OCI-LY1 (cell line): ENCODE results near the gene SLC4A11.
"Not testable (repeated sequence)": the region's sequence is repeated elsewhere in the genome, so short reads cannot be mapped to it uniquely, and the experiment has no call there.

ENCODE experiments used
- H2AFZ ChIP-seq: fragments of 200-600 bp; sonication (generic), shearing (Covaris generic); 2 replicates; pipeline ENCODE4 v1.6.0; 2014; ENCODE audit warnings: antibody characterized with exemption, mild to moderate bottlenecking, low read length
- H3F3A ChIP-seq: fragments of 200-600 bp; sonication (generic), shearing (Covaris generic); 2 replicates; pipeline ENCODE4 v1.6.0; 2014; ENCODE audit warnings: mild to moderate bottlenecking, antibody characterized with exemption, low read length, moderate library complexity; ENCODE audit not compliant: insufficient read depth
- H3K27ac ChIP-seq: fragments of 200-600 bp; sonication (generic); 2 replicates; pipeline ENCODE4 v1.5.1; 2014; ENCODE audit warnings: low read length, mixed run types, mild to moderate bottlenecking, low read depth; ENCODE audit not compliant: poor library complexity, severe bottlenecking
- H3K27me3 ChIP-seq: fragments of 200-600 bp; sonication (generic); 2 replicates; pipeline ENCODE4 v1.6.0; 2014; ENCODE audit warnings: antibody characterized with exemption, mild to moderate bottlenecking, low read length, moderate library complexity; ENCODE audit not compliant: insufficient read depth
- H3K36me3 ChIP-seq: fragments of 200-600 bp; sonication (generic); 2 replicates; pipeline ENCODE4 v1.6.1; 2014; ENCODE audit warnings: mild to moderate bottlenecking, antibody characterized with exemption, low read length, moderate library complexity, mixed read lengths; ENCODE audit not compliant: insufficient read depth
- H3K4me1 ChIP-seq: fragments of 200-600 bp; sonication (generic); 2 replicates; pipeline ENCODE4 v1.5.1; 2014; ENCODE audit warnings: mild to moderate bottlenecking, low read length, moderate library complexity; ENCODE audit not compliant: insufficient read depth, severe bottlenecking
- H3K4me2 ChIP-seq: fragments of 200-600 bp; sonication (generic), shearing (Covaris generic); 2 replicates; pipeline ENCODE4 v1.6.1; 2014; ENCODE audit warnings: low read length
- H3K4me3 ChIP-seq: fragments of 200-600 bp; sonication (generic); 2 replicates; pipeline ENCODE4 v1.5.1; 2014; ENCODE audit warnings: low read length, low read depth, mild to moderate bottlenecking, mixed read lengths; ENCODE audit not compliant: poor library complexity, severe bottlenecking
- H3K79me2 ChIP-seq: fragments of 200-600 bp; shearing (Covaris generic); 2 replicates; pipeline ENCODE4 v1.6.1; 2016; ENCODE audit warnings: mixed run types, low read length, mixed read lengths; ENCODE audit not compliant: insufficient read depth
- H3K9ac ChIP-seq: fragments of 200-600 bp; sonication (generic), shearing (Covaris generic); 2 replicates; pipeline ENCODE4 v1.6.1; 2014; ENCODE audit warnings: mild to moderate bottlenecking, low read length, mixed read lengths
- H3K9me2 ChIP-seq: fragments of 200-600 bp; sonication (generic), shearing (Covaris generic); 2 replicates; pipeline ENCODE4 v1.6.1; 2014; ENCODE audit warnings: low read depth, mild to moderate bottlenecking, low read length, mixed read lengths
- H3K9me3 ChIP-seq: fragments of 200-600 bp; shearing (Covaris generic); 2 replicates; pipeline ENCODE4 v1.6.1; 2014; ENCODE audit warnings: low read length, mixed read lengths
- H4K20me1 ChIP-seq: fragments of 200-600 bp; sonication (generic), shearing (Covaris generic); 2 replicates; pipeline ENCODE4 v1.6.0; 2016; ENCODE audit warnings: mild to moderate bottlenecking, low read length; ENCODE audit not compliant: insufficient read depth
- EZH2 ChIP-seq: fragments of 200-600 bp; sonication (generic), shearing (Covaris generic); IDR thresholded peaks from 2 replicates; pipeline ENCODE4 v1.8.0; 2017; ENCODE audit warnings: borderline replicate concordance, mixed run types, mild to moderate bottlenecking, antibody characterized with exemption, low read length, moderate library complexity, mixed read lengths
- TF ChIP-seq, protein P1 (sequence below): fragments of 200-600 bp; sonication (generic), shearing (Covaris generic); IDR thresholded peaks from 2 replicates; pipeline ENCODE4 v1.5.1; 2017; ENCODE audit warnings: mild to moderate bottlenecking, antibody characterized with exemption, low read length, moderate library complexity, mixed read lengths

SLC4A11 gene

DNA sequence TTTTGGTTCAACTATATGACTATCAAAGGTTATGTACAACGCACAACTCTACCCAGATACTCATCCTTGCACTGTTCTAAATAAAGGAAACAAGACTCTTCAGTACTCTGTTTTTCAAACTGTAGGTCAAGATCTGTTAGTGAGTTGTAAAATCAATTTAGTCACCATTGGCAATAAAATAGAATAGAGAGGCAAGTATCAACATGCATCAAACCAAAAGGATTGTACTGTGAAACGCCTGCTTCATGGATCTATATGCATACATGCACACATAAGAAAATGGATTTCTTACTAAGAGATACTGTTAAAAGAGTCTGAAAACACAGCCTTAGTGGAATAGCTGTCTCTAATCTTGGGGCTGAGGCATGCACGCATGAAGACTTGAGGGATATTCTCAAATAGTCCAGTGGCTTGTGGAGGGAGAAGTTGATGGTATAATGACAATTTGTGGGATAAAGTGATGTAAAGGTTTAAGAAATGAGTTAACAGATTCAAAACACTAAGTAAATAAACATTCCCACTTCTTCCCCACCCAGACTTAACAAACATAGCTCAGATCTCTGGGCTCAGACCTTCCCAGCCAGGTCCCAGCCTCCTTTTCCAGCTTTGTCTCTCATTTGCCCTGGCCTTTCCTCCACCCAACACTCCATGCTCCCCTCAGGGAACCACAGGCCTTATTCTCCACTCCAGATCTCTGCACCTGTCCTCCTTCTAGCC lies 54.9 kb downstream of the SLC4A11 start:
- no peaks in the 10 kb centered on the region for H3K4me1 ChIP-seq

DNA sequence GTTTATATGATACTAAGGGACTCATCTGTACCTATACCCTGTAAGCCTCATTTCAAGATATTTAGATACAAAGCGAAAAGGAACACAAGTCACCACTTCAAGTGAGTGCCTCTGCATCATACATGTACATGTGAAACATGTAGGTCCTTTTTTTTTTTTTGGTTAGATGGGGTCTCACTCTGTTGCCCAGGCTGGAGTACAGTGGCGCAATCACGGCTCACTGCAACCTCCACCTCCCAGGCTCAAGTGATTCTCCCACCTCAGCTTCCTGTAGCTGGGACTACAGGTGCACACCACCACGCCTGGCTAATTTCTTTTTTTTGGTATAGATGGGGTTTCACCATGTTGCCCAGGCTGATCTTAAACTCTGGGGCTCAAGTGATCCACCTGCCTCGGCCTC lies 56.6 kb downstream of the SLC4A11 start:
- H3K36me3 ChIP-seq, H3K27ac ChIP-seq, H3K9me3 ChIP-seq, H3K27me3 ChIP-seq, H3K79me2 ChIP-seq, H2AFZ ChIP-seq, H3K4me2 ChIP-seq, H3K4me3 ChIP-seq, H3K4me1 ChIP-seq, H3F3A ChIP-seq, H3K9ac ChIP-seq, H3K9me2 ChIP-seq, H4K20me1 ChIP-seq: not testable (repeated sequence)

More for the DNA sequence above, 54.9 kb downstream of the SLC4A11 start:
- Histone ChIP-seq H4K20me1 (no peaks in the 10 kb centered on the region), H3K9me3 (no peaks in the 10 kb centered on the region), H3K4me3 (no peak overlapping the region), H3K36me3 (peaks cover 3% of the 10 kb centered on the region), H3K79me2 (no peaks in the 10 kb centered on the region), H3F3A (no peaks in the 10 kb centered on the region), H3K9ac (no peak overlapping the region), H3K27ac (no peak overlapping the region), H3K9me2 (no peaks in the 10 kb centered on the region), H2AFZ (no peak overlapping the region), H3K4me2 (no peak overlapping the region), H3K27me3 (no peaks in the 10 kb centered on the region)
- no peak for TF ChIP-seq EZH2
- TF ChIP-seq, protein P1, sequence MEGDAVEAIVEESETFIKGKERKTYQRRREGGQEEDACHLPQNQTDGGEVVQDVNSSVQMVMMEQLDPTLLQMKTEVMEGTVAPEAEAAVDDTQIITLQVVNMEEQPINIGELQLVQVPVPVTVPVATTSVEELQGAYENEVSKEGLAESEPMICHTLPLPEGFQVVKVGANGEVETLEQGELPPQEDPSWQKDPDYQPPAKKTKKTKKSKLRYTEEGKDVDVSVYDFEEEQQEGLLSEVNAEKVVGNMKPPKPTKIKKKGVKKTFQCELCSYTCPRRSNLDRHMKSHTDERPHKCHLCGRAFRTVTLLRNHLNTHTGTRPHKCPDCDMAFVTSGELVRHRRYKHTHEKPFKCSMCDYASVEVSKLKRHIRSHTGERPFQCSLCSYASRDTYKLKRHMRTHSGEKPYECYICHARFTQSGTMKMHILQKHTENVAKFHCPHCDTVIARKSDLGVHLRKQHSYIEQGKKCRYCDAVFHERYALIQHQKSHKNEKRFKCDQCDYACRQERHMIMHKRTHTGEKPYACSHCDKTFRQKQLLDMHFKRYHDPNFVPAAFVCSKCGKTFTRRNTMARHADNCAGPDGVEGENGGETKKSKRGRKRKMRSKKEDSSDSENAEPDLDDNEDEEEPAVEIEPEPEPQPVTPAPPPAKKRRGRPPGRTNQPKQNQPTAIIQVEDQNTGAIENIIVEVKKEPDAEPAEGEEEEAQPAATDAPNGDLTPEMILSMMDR = no peak

DNA sequence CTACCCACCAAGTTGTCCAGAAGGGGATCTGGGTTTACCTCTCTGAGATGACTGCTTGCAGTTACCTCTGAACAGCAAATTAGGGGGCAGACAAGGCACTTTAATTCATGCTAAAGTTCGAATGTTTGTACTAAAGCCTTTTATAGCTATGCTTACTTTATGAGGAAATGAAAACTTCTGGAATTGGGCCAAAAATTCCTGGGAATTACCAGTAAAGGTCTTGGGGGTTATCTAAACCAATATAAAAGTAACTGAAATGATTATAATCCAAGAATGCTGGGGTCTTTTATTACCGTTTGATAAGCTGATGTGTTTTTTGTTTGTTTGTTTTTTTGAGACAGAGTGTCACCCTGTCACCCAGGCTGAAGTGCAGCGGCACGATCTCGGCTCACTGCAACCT lies 57.7 kb downstream of the SLC4A11 start:
- H3K9me3 ChIP-seq = no peaks in the 10 kb centered on the region
- no peaks in the 10 kb centered on the region for H3F3A ChIP-seq
- H3K4me1 ChIP-seq = peaks cover 5% of the 10 kb centered on the region
- no peaks in the 10 kb centered on the region for H3K27me3 ChIP-seq
- no peaks in the 10 kb centered on the region for H4K20me1 ChIP-seq
- no peak for TF ChIP-seq EZH2
- TF ChIP-seq, protein P1 = no peak
- H3K79me2 ChIP-seq = no peaks in the 10 kb centered on the region
- H3K9ac ChIP-seq = no peak overlapping the region
- H2AFZ ChIP-seq = no peak overlapping the region
- no peaks in the 10 kb centered on the region; the same call in 1 of the 2 replicates for H3K36me3 ChIP-seq
- H3K27ac ChIP-seq = no peak overlapping the region
- no peak overlapping the region for H3K4me3 ChIP-seq
- H3K4me2 ChIP-seq = no peak overlapping the region
- no peaks in the 10 kb centered on the region for H3K9me2 ChIP-seq

DNA sequence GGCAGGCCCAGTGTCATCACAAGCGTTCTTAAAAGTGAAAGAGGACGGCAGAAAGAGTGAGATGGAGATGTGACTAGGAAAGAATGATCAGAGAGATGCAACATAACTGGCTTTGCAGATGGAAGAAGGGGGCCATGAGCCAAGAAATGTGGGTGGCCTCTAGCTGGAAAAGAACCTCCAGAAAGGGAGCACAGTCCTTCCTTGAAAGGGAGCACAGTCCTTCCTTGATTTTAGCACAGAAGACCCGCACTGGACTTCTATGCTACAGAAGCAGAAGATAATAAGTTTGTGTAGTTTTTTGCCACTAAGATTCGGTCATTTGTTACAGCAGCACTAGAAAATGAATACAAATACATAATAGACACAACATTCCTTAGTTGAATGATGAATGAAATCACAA lies 58.7 kb downstream of the SLC4A11 start:
- Histone ChIP-seq H3K4me2 (no peak overlapping the region), H3K9me2 (no peaks in the 10 kb centered on the region), H3K4me1 (peaks cover 5% of the 10 kb centered on the region), H3K9me3 (no peaks in the 10 kb centered on the region), H3K9ac (no peak overlapping the region), H4K20me1 (no peaks in the 10 kb centered on the region), H3K27me3 (no peaks in the 10 kb centered on the region), H2AFZ (no peak overlapping the region), H3F3A (no peaks in the 10 kb centered on the region), H3K79me2 (no peaks in the 10 kb centered on the region), H3K36me3 (no peaks in the 10 kb centered on the region), H3K4me3 (no peak overlapping the region), H3K27ac (no peak overlapping the region)
- TF ChIP-seq, protein P1 = no peak
- no peak for TF ChIP-seq EZH2
